GM23338 (cell line): Measurements from ENCODE around the gene SYP. TPM values are rescaled to one million over a fixed set of nuclear protein-coding genes. Genes with fewer than 3 reads are reported as not detected.

Experiments
- ATAC-seq: fragments of 200-7000 bp; cut with Tn5 transposase; 3 replicates; pipeline ENCODE4 v1.9.1; 2020
- DNase-seq: peaks from one replicate; pipeline ENCODE4 v3.0.0-alpha.2; 2015; ENCODE audit warnings: low spot score
- H2AFZ ChIP-seq: fragments of 200-600 bp; sonication (generic); 2 replicates; pipeline ENCODE4 v1.8.0; 2016; ENCODE audit warnings: antibody characterized with exemption, mild to moderate bottlenecking, moderate library complexity
- H3F3A ChIP-seq: fragments of 200-600 bp; sonication (generic); replicated peaks from 2 replicates; pipeline ENCODE4 v1.8.0; 2017; ENCODE audit warnings: antibody characterized with exemption, mixed run types, low read depth
- H3K27ac ChIP-seq: fragments of 200-600 bp; sonication (generic); 2 replicates; pipeline ENCODE4 v1.6.1; 2016; ENCODE audit warnings: low read depth
- H3K27me3 ChIP-seq: fragments of 200-600 bp; sonication (generic); 2 replicates; pipeline ENCODE4 v1.8.0; 2016; ENCODE audit warnings: mild to moderate bottlenecking, mixed run types, moderate library complexity; ENCODE audit not compliant: insufficient read depth
- H3K36me3 ChIP-seq: fragments of 200-600 bp; sonication (generic); 2 replicates; pipeline ENCODE4 v1.8.0; 2016; ENCODE audit warnings: mild to moderate bottlenecking; ENCODE audit not compliant: insufficient read depth
- H3K4me1 ChIP-seq: fragments of 200-600 bp; sonication (generic); 2 replicates; pipeline ENCODE4 v1.8.0; 2016; ENCODE audit warnings: mild to moderate bottlenecking, moderate library complexity; ENCODE audit not compliant: insufficient read depth
- H3K4me2 ChIP-seq: fragments of 200-600 bp; sonication (generic); 2 replicates; pipeline ENCODE4 v1.7.1; 2017; ENCODE audit warnings: mixed run types
- H3K4me3 ChIP-seq: fragments of 200-600 bp; sonication (generic); 2 replicates; pipeline ENCODE4 v1.6.1; 2016; ENCODE audit warnings: mixed run types
- H3K79me2 ChIP-seq: fragments of 200-600 bp; sonication (generic); replicated peaks from 2 replicates; pipeline ENCODE4 v1.8.0; 2017; ENCODE audit warnings: mild to moderate bottlenecking; ENCODE audit not compliant: insufficient read depth
- H3K9me2 ChIP-seq: fragments of 200-600 bp; sonication (generic); 2 replicates; pipeline ENCODE4 v1.8.0; 2017; ENCODE audit not compliant: insufficient read depth
- H4K20me1 ChIP-seq: fragments of 200-600 bp; sonication (generic); replicated peaks from 2 replicates; pipeline ENCODE4 v1.8.0; 2017; ENCODE audit warnings: mild to moderate bottlenecking; ENCODE audit not compliant: insufficient read depth
- H3K27ac Mint-ChIP-seq: 2 replicates; pipeline ENCODE4 v1.8.0; 2020; ENCODE audit warnings: inconsistent platforms, mild to moderate bottlenecking, moderate library complexity, mixed read lengths
- H3K27me3 Mint-ChIP-seq: 3 replicates; pipeline ENCODE4 v1.8.0; 2022; ENCODE audit warnings: low read depth, mild to moderate bottlenecking, moderate library complexity, mixed read lengths, inconsistent platforms; ENCODE audit not compliant: insufficient read depth, poor library complexity
- H3K36me3 Mint-ChIP-seq: 3 replicates; pipeline ENCODE4 v1.8.0; 2021; ENCODE audit warnings: low read depth, mild to moderate bottlenecking, inconsistent platforms, moderate library complexity, mixed read lengths
- H3K4me1 Mint-ChIP-seq: 3 replicates; pipeline ENCODE4 v1.8.0; 2020; ENCODE audit warnings: mild to moderate bottlenecking, inconsistent platforms, mixed read lengths
- H3K4me3 Mint-ChIP-seq: 3 replicates; pipeline ENCODE4 v1.8.0; 2021; ENCODE audit warnings: moderate library complexity, mild to moderate bottlenecking, inconsistent platforms, mixed read lengths
- H3K9me3 Mint-ChIP-seq: 3 replicates; pipeline ENCODE4 v1.8.0; 2020; ENCODE audit warnings: moderate library complexity, mild to moderate bottlenecking, inconsistent platforms, mixed read lengths
- ETS1 ChIP-seq: IDR thresholded peaks from 2 replicates; pipeline ENCODE4 v1.6.1; 2016; ENCODE audit warnings: antibody characterized with exemption
- EZH2 ChIP-seq: fragments of 200-600 bp; sonication (generic); IDR thresholded peaks from one replicate; pipeline ENCODE4 v1.8.0; 2017; ENCODE audit warnings: antibody characterized with exemption, mild to moderate bottlenecking, low read depth; ENCODE audit not compliant: unreplicated experiment
- EZH2phosphoT487 ChIP-seq: fragments of 200-600 bp; sonication (generic); IDR thresholded peaks from one replicate; pipeline ENCODE4 v1.8.1; 2018; ENCODE audit warnings: antibody characterized with exemption; ENCODE audit not compliant: unreplicated experiment
- POLR2AphosphoS5 ChIP-seq: IDR thresholded peaks from 2 replicates; pipeline ENCODE4 v1.6.1; 2016; ENCODE audit warnings: antibody characterized with exemption, low read depth
- REST ChIP-seq: IDR thresholded peaks from one replicate; pipeline ENCODE4 v1.6.1; 2018; ENCODE audit warnings: antibody characterized with exemption; ENCODE audit not compliant: unreplicated experiment
- ZNF331 ChIP-seq: fragments of 250-450 bp; sonication (Bioruptor Pico); IDR thresholded peaks from 2 replicates; pipeline ENCODE4 v1.5.0; 2020; ENCODE audit warnings: low read depth, mild to moderate bottlenecking, moderate library complexity
- polyA plus RNA-seq: library from polyadenylated mRNA; unstranded; fragments of >200 nt; fragmentation: Nextera tagmentation; extraction: Ambion mirVana; gene quantifications from 2 replicates; pipeline ENCODE4 v1.2.1, GENCODE V29; 2016
- total RNA-seq: library from RNA; depleted of rRNA; stranded (reverse); fragments of >200 nt; shearing (Covaris generic); gene quantifications from 2 replicates; pipeline ENCODE4 v1.2.3, GENCODE V29; 2014

SYP gene
- total and polyA plus RNA-seq, 2 experiments from 2014 or later: 3.7 to 9.1 TPM

- Histone ChIP-seq H3K4me3 (no peak overlapping the region), H3F3A (no peaks in the 10 kb centered on the region), H3K27me3 (no peaks in the 10 kb centered on the region), H3K9me2 (no peaks in the 10 kb centered on the region), H2AFZ (no peak overlapping the region), H4K20me1 (no peaks in the 10 kb centered on the region), H3K4me2 (no peak overlapping the region), H3K36me3 (no peaks in the 10 kb centered on the region), H3K27ac (no peak overlapping the region), H3K4me1 (no peaks in the 10 kb centered on the region), H3K79me2 (no peaks in the 10 kb centered on the region)
- ATAC-seq: no peak
- Mint-ChIP-seq H3K27ac (no peak overlapping the region), H3K27me3 (peaks cover 6% of the 10 kb centered on the region), H3K36me3 (no peaks in the 10 kb centered on the region; the same call in 2 of the 3 replicates), H3K4me1 (peaks cover 16% of the 10 kb centered on the region), H3K4me3 (no peak overlapping the region), H3K9me3 (no peaks in the 10 kb centered on the region)
- no peak for DNase-seq
- TF ChIP-seq EZH2phosphoT487: no peak
- no peak for TF ChIP-seq EZH2
- no peak for TF ChIP-seq POLR2AphosphoS5
- no peak for TF ChIP-seq ETS1
Observed at GRCh38 chrX:49202022-49202421, 2.0 kb upstream of the SYP start.

GRCh38 chrX:49199315-49199595, 738 bp downstream of the SYP start:
- Mint-ChIP-seq H3K36me3 (no peaks in the 10 kb centered on the region; the same call in 2 of the 3 replicates), H3K4me3 (peak overlapping the region; percentile 71), H3K9me3 (no peaks in the 10 kb centered on the region), H3K4me1 (peaks cover 16% of the 10 kb centered on the region), H3K27ac (no peak overlapping the region), H3K27me3 (peaks cover 2% of the 10 kb centered on the region)
- Histone ChIP-seq H3K4me1 (no peaks in the 10 kb centered on the region), H4K20me1 (no peaks in the 10 kb centered on the region), H3K79me2 (no peaks in the 10 kb centered on the region), H3K27ac (no peak overlapping the region), H3K9me2 (no peaks in the 10 kb centered on the region), H3K4me2 (peak overlapping the region; percentile 79), H2AFZ (no peak overlapping the region), H3K36me3 (no peaks in the 10 kb centered on the region), H3F3A (no peaks in the 10 kb centered on the region), H3K27me3 (no peaks in the 10 kb centered on the region), H3K4me3 (peak overlapping the region; percentile 58)
- ATAC-seq (no peak; the same call in 2 of the 3 replicates), DNase-seq (no peak)
- TF ChIP-seq ZNF331 (CRISPR knock-in tag): no peak
- no peak for TF ChIP-seq REST
